T-cell (primary cell): ENCODE results near the gene GIT2. TPM values are rescaled to one million over a fixed set of nuclear protein-coding genes. Genes with fewer than 3 reads are reported as not detected.

Experiments used
- ATAC-seq, 4 experiments: fragments of 200-7000 bp in 3 of 4; fragments of 150-1000 bp in 1 of 4; cut with Tn5 transposase; replicated peaks in 1 of 4; 1 replicate in 3 of 4; 2 replicates in 1 of 4; pipeline ENCODE4 v1.10.0; 2021; ENCODE audit warnings: moderate library complexity in 3 of 4, mild to moderate bottlenecking in 2 of 4, moderate number of reproducible peaks in 1 of 4
- CTCF ChIA-PET, 2 donors: fragments of 300-600 bp; sonication (Branson Sonifier 250); formaldehyde crosslinking; loops; one replicate each; lab custom pipeline; 2022; ENCODE audit warnings: antibody characterized with exemption in 2 of 2; lab: Charles Lee
- POLR2A ChIA-PET, 2 donors: fragments of 300-600 bp; sonication (Branson Sonifier 250); formaldehyde crosslinking; loops; one replicate each; lab custom pipeline; 2022; ENCODE audit warnings: antibody characterized with exemption in 2 of 2; lab: Charles Lee
- DNase-seq, 35 experiments: peaks; one replicate each; pipeline versions ENCODE4 v3.0.0 to v3.0.0-alpha.2; 2013 to 2023
- H3K27ac ChIP-seq: one replicate; pipeline ENCODE4 v1.5.1; 2013; ENCODE audit warnings: low read length
- H3K27me3 ChIP-seq, 2 experiments: replicated peaks in 1 of 2; 1 replicate in 1 of 2; 2 replicates in 1 of 2; pipeline versions ENCODE4 v1.6.1 to v1.7.0; 2013; ENCODE audit warnings: low read length in 1 of 2, mixed read lengths in 1 of 2; ENCODE audit not compliant: control insufficient read depth in 2 of 2, insufficient read depth in 2 of 2; ENCODE audit errors: extremely low read depth in 1 of 2
- H3K36me3 ChIP-seq, 2 donors: 1 replicate in 1 of 2; 2 replicates in 1 of 2; pipeline versions ENCODE4 v1.6.1 to v1.7.0; 2013; ENCODE audit warnings: low read length in 1 of 2; ENCODE audit not compliant: control insufficient read depth in 2 of 2, insufficient read depth in 1 of 2; ENCODE audit errors: extremely low read depth in 1 of 2
- H3K4me1 ChIP-seq, 2 experiments: 1 replicate in 1 of 2; 2 replicates in 1 of 2; pipeline versions ENCODE4 v1.6.1 to v1.7.0; 2013; ENCODE audit warnings: low read length in 2 of 2, mixed read lengths in 1 of 2; ENCODE audit not compliant: insufficient read depth in 2 of 2, control insufficient read depth in 1 of 2; ENCODE audit errors: extremely low read depth in 1 of 2
- H3K4me3 ChIP-seq, 2 donors: 1 replicate in 1 of 2; 2 replicates in 1 of 2; pipeline versions ENCODE4 v1.5.1 to v1.7.0; 2013; ENCODE audit warnings: mild to moderate bottlenecking in 2 of 2, low read length in 1 of 2, moderate library complexity in 1 of 2; ENCODE audit not compliant: control insufficient read depth in 1 of 2; ENCODE audit errors: extremely low read depth in 1 of 2
- H3K9me3 ChIP-seq: 2 replicates; pipeline ENCODE4 v1.7.0; 2013
- H3K27ac Mint-ChIP-seq, 2 donors: one replicate each; pipeline ENCODE4 v1.8.0; 2020 to 2021; ENCODE audit warnings: mild to moderate bottlenecking in 2 of 2, mixed read lengths in 2 of 2
- H3K27me3 Mint-ChIP-seq, 2 donors: one replicate each; pipeline ENCODE4 v1.8.0; 2021 to 2022; ENCODE audit warnings: mixed read lengths in 2 of 2
- H3K36me3 Mint-ChIP-seq: one replicate; pipeline ENCODE4 v1.8.0; 2021; ENCODE audit warnings: mixed read lengths
- H3K4me1 Mint-ChIP-seq, 3 donors: one replicate each; pipeline ENCODE4 v1.8.0; 2020 to 2022; ENCODE audit warnings: mixed read lengths in 3 of 3, mild to moderate bottlenecking in 1 of 3
- H3K4me3 Mint-ChIP-seq, 3 donors: one replicate each; pipeline ENCODE4 v1.8.0; 2020 to 2022; ENCODE audit warnings: mild to moderate bottlenecking in 3 of 3, mixed read lengths in 3 of 3, moderate library complexity in 3 of 3
- H3K9me3 Mint-ChIP-seq, 3 donors: one replicate each; pipeline ENCODE4 v1.8.0; 2020 to 2022; ENCODE audit warnings: mixed read lengths in 3 of 3
- WGBS: methylation state at CpG from one replicate; pipeline ENCODE4 v1.1.5; 2013; ENCODE audit warnings: missing lambda C conversion rate; ENCODE audit not compliant: insufficient coverage; 5-methylcytosine and 5-hydroxymethylcytosine counted together
- total RNA-seq, 35 experiments: library from RNA in 6 of 35; stranded (reverse) in 6 of 35; fragments of 120-200 nt in 1 of 35; gene quantifications; one replicate each; pipeline versions ENCODE4 v1.2.1 to v1.2.4 and lab custom pipeline; 2013 to 2026

GIT2 gene
- total RNA-seq, 5 donors from 2014 or later (not counting 1 experiment from before 2014, with no cell fraction given): 96.7 to 132 (median 108) TPM

DNA sequence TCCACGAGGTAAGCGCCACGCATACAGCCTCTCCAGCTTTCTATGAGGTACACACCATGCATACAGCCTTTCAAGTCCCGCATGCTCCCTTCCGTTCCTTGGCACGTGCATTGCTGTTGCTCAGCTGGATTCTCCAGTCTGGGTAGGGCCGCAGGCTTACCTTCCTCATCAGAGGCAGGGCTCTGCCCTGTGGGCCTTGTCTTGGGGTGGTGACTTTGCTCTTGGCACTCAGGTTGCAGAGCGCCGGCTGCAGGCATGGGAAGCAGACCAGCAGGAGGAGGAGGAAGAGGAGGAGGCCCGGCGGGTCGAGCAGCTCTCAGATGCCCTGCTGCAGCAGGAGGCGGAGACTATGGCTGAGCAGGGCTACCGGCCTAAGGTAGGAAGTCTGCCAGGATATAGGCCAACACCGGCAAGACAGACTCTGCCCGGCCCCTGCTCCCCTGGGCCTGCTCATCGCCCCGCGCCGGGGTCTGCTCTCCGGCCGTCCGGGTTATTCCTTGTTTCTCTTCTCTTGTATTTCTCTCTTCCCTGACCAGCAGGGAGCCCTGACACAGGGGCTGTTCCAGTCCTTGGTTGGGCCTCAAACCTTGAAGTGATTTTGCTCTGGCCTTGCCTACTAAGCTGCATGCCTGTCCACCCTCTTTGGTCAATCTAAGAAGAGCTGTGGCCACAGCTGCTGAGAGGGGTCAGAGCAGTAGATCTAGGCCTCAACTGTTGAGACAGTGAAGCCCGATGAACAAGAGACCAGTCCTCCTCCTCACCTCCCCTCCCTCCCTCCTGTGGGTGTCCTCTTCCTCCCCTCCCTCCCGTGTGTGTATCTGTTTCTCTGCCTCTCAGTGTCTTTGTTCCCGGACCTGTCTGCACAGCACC is 80.8 kb downstream of the GIT2 start:
- 92% methylated on average over 26 of the region's 26 CpGs for WGBS
- Mint-ChIP-seq H3K27me3 (no peaks in the 10 kb centered on the region), H3K36me3 (peaks cover 67% of the 10 kb centered on the region), H3K9me3 (no peaks in the 10 kb centered on the region), H3K4me1 (no peaks in the 10 kb centered on the region), H3K27ac (peak overlapping the region in 1 of 2 donors; percentile 36), H3K4me3 (no peak overlapping the region)
- ATAC-seq (no peak), DNase-seq (no peak)
- H3K27ac ChIP-seq: no peak overlapping the region
- H3K36me3 ChIP-seq: peaks cover 27 to 92% of the 10 kb centered on the region in 2 donors
- H3K4me1 ChIP-seq: no peaks in the 10 kb centered on the region
- no peaks in the 10 kb centered on the region for H3K27me3 ChIP-seq
- POLR2A ChIA-PET: no interaction called here
- H3K4me3 ChIP-seq: no peak overlapping the region
- H3K9me3 ChIP-seq: no peaks in the 10 kb centered on the region
- CTCF ChIA-PET: interaction anchor here in 1 of 2 donors (0.7 kb wide), 1 partner anchor 38 kb away, joined by 5 read pairs; no protein-coding TSS in a partner anchor

DNA sequence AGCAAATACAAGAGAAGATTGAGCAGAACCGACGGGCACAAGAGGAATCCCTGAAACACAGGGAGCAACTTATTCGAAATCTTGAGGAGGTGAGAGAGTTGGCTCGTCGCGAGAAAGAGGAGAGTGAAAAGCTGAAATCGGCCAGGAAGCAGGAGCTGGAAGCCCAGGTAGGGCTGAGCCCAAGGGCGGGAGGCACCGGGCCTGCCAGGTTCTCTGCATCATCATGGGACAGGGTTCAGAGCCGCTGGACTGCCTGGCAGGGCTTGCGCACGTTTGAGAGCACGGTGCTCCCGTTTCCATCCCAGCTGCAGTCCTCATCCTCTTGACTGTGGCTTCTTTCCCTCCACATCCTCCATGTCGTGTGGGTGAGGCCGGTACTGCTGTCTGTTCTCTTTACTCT is 81.7 kb downstream of the GIT2 start:
- DNase-seq (no peak), ATAC-seq (no peak)
- H3K9me3 ChIP-seq: no peaks in the 10 kb centered on the region
- H3K27me3 Mint-ChIP-seq: no peaks in the 10 kb centered on the region
- H3K4me1 Mint-ChIP-seq: no peaks in the 10 kb centered on the region
- ChIA-PET CTCF (interaction anchor here in 1 of 2 donors (0.5 kb wide), 1 partner anchor 29 kb away, joined by 3 read pairs; no protein-coding TSS in a partner anchor), POLR2A (interaction anchor here in 1 of 2 donors (0.6 kb wide), 1 partner anchor 328 kb away, joined by 3 read pairs; no protein-coding TSS in a partner anchor)
- 93% methylated on average over 13 of the region's 16 CpGs for WGBS
- H3K27me3 ChIP-seq: no peaks in the 10 kb centered on the region
- H3K27ac ChIP-seq: no peak overlapping the region
- H3K9me3 Mint-ChIP-seq: no peaks in the 10 kb centered on the region
- peaks cover 27 to 88% of the 10 kb centered on the region in 2 donors for H3K36me3 ChIP-seq
- no peaks in the 10 kb centered on the region for H3K4me1 ChIP-seq
- no peak overlapping the region for H3K4me3 Mint-ChIP-seq
- H3K27ac Mint-ChIP-seq: no peak overlapping the region
- H3K4me3 ChIP-seq: no peak overlapping the region
- peaks cover 59% of the 10 kb centered on the region for H3K36me3 Mint-ChIP-seq

DNA sequence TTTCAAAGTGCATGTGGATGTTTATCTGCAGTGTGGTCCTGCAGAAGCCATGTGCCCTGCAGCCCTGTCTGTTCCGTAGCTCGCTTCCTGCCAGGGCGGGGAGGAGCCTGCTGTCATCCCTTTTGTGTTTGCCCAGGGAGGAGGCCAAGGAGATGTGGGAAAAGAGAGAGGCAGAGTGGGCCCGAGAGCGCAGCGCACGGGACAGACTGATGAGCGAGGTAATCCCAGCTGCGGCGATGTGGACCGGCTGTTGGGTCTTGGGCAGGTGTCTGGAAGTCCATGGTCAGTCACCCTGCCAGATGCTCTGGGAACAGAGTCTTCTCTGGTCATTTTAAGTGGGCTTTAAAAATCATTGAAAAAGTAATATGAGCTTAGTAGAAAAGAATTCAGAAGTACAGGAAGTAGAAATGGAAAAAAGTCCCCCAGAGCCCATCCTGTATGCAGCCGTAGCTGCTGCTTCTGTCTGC is 83.3 kb downstream of the GIT2 start:
- H3K9me3 ChIP-seq: no peaks in the 10 kb centered on the region
- Mint-ChIP-seq H3K9me3 (no peaks in the 10 kb centered on the region), H3K4me1 (no peaks in the 10 kb centered on the region), H3K27ac (no peak overlapping the region), H3K4me3 (no peak overlapping the region), H3K27me3 (no peaks in the 10 kb centered on the region), H3K36me3 (peaks cover 60% of the 10 kb centered on the region)
- H3K4me1 ChIP-seq: no peaks in the 10 kb centered on the region
- ChIA-PET CTCF (no interaction called here), POLR2A (interaction anchor here in 1 of 2 donors (0.7 kb wide), 1 partner anchor 12 kb away, joined by 4 read pairs; the partner anchor contains the start of gene TCHP)
- peaks cover 30 to 90% of the 10 kb centered on the region in 2 donors for H3K36me3 ChIP-seq
- DNase-seq (no peak), ATAC-seq (no peak)
- WGBS: 92% methylated on average over 9 of the region's 12 CpGs
- H3K27ac ChIP-seq: no peak overlapping the region
- H3K4me3 ChIP-seq: no peak overlapping the region
- no peaks in the 10 kb centered on the region for H3K27me3 ChIP-seq

DNA sequence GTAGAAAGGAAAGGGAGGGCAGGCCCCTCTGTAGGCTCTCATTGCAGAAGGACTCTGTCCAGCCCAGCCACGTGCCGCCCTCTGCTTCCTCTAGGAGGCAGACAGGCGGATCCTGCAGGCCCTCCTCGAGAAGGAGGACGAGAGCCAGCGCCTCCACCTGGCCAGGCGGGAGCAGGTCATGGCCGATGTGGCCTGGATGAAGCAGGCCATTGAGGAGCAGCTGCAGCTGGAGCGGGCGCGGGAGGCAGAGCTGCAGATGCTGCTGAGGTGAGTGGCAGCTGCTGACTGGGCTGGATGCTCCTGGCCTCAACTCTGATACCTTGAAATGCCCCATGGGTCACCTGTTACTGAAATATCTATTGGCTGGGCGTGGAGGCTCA is 85.2 kb downstream of the GIT2 start:
- no peaks in the 10 kb centered on the region for H3K27me3 Mint-ChIP-seq
- DNase-seq (peak in 2 of 35 experiments; percentile 10 to 20), ATAC-seq (no peak)
- H3K27ac Mint-ChIP-seq: peak overlapping the region; percentile 27 to 55
- Histone ChIP-seq H3K9me3 (no peaks in the 10 kb centered on the region), H3K4me3 (no peak overlapping the region), H3K27me3 (no peaks in the 10 kb centered on the region), H3K36me3 (peaks cover 34 to 90% of the 10 kb centered on the region in 2 donors), H3K27ac (no peak overlapping the region), H3K4me1 (no peaks in the 10 kb centered on the region)
- ChIA-PET POLR2A (no interaction called here), CTCF (interaction anchor here (0.7 to 1.0 kb wide), 2 partner anchors 10 to 22 kb away, joined by 3 read pairs; no protein-coding TSS in a partner anchor)
- WGBS: 91% methylated on average over 11 of the region's 12 CpGs
- H3K4me3 Mint-ChIP-seq: no peak overlapping the region
- H3K4me1 Mint-ChIP-seq: no peaks in the 10 kb centered on the region
- peaks cover 59% of the 10 kb centered on the region for H3K36me3 Mint-ChIP-seq
- H3K9me3 Mint-ChIP-seq: no peaks in the 10 kb centered on the region

DNA sequence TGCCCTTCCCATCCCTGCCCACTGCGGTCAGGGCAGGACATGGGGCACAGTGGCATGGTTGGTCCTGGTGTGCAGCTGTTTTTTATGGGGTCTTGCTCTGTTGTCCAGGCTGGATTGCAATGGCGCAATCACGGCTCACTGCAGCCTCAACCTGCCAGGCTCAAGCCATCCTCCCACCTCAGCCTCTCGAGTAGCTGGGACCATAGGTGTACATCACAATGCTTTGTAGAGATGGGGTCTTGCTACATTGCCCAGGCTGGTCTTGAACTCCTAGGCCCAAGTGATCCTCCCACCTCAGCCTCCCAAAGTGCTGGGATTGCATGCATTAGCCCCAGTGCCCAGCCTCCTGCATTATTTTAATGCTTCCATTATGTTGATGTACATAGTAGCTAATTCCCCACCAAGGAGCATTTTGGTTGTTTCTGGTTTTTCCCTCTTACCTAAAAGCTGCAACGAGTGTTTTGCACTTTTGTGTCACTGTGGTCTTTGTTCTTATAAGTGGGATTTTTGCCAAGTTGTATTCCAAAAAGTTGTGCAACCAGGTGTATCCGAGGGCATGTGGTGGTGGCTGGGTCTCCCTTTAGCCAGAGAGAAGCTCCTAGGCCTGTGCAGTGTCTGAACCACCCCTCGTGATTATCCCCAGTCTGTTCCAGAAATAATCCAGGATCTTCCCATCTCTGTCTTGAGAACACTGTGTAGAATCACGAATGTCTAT is 85.8 kb downstream of the GIT2 start:
- H3K9me3 Mint-ChIP-seq: no peaks in the 10 kb centered on the region
- ATAC-seq (no peak), DNase-seq (no peak)
- H3K4me1 ChIP-seq: no peaks in the 10 kb centered on the region
- no peaks in the 10 kb centered on the region for H3K4me1 Mint-ChIP-seq
- H3K9me3 ChIP-seq: no peaks in the 10 kb centered on the region
- H3K27me3 Mint-ChIP-seq: no peaks in the 10 kb centered on the region
- no peak overlapping the region for H3K4me3 Mint-ChIP-seq
- no peaks in the 10 kb centered on the region for H3K27me3 ChIP-seq
- peaks cover 59% of the 10 kb centered on the region for H3K36me3 Mint-ChIP-seq
- H3K27ac Mint-ChIP-seq: peak overlapping the region; percentile 27 to 55
- POLR2A ChIA-PET: no interaction called here
- CTCF ChIA-PET: interaction anchor here (0.5 to 0.7 kb wide), 2 partner anchors 9 to 480 kb away, joined by 3 to 6 read pairs; no protein-coding TSS in a partner anchor
- H3K36me3 ChIP-seq: peaks cover 37 to 89% of the 10 kb centered on the region in 2 donors
- WGBS: 96% methylated on average over 3 of the region's 8 CpGs
- H3K4me3 ChIP-seq: no peak overlapping the region
- H3K27ac ChIP-seq: no peak overlapping the region

DNA sequence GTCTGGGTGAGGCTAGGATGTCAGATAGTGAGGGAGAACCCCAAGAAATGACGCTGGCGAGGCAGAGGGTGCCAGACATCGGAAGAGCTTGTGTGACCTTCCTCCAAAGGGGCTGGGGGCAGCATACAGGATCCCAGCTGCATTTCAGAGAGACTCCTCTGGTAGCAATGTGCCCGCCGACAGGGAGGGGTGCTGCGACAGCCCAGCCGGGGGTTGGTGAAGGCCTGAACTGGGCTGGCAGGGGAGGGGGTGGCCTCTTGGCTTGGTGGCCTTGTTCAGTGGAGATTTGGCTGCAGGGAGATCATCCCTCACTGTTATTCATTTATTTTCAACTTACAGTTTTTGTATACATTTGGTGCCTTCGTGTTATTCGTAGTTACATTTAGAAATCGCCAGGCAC is 90.9 kb downstream of the GIT2 start:
- H3K4me3 Mint-ChIP-seq: no peak overlapping the region
- DNase-seq (no peak), ATAC-seq (no peak)
- H3K27ac Mint-ChIP-seq: no peak overlapping the region
- H3K36me3 Mint-ChIP-seq: peaks cover 49% of the 10 kb centered on the region
- no peaks in the 10 kb centered on the region for H3K9me3 Mint-ChIP-seq
- ChIA-PET CTCF (no interaction called here), POLR2A (no interaction called here)
- H3K4me1 Mint-ChIP-seq: peaks cover 16 to 20% (median 18%) of the 10 kb centered on the region in 3 donors
- Histone ChIP-seq H3K4me3 (no peak overlapping the region), H3K27ac (no peak overlapping the region), H3K9me3 (no peaks in the 10 kb centered on the region), H3K27me3 (no peaks in the 10 kb centered on the region), H3K4me1 (peaks cover 4 to 20% of the 10 kb centered on the region in 2 experiments), H3K36me3 (peaks cover 19 to 68% of the 10 kb centered on the region in 2 donors)
- H3K27me3 Mint-ChIP-seq: no peaks in the 10 kb centered on the region
- WGBS: 97% methylated on average over 6 of the region's 10 CpGs
